Measurements from ENCODE around the gene ABCA10.
"Not testable (repeated sequence)": the region's sequence is repeated elsewhere in the genome, so short reads cannot be mapped to it uniquely, and the experiment has no call there.

ABCA10 gene

GRCh38 chr17:69198238-69198637 is 30.4 kb downstream of the ABCA10 start:
- H3K9ac ChIP-seq (ENCODE audit: low read depth in 1 of 2, low read length in 2 of 2) = no peak overlapping the region
- H3K4me1 ChIP-seq (ENCODE audit: control insufficient read depth in 2 of 2, insufficient read depth in 2 of 2, low read length in 2 of 2) = no peaks in the 10 kb centered on the region
- H3K4me3 ChIP-seq (ENCODE audit: low read length in 2 of 2) = no peak overlapping the region
- no peaks in the 10 kb centered on the region for H3K9me3 ChIP-seq (ENCODE audit: control insufficient read depth in 2 of 2, low read length in 2 of 2)
- H3K27ac ChIP-seq (ENCODE audit: low read depth in 2 of 2, low read length in 2 of 2) = no peak overlapping the region
- no peaks in the 10 kb centered on the region for H3K36me3 ChIP-seq (ENCODE audit: control insufficient read depth in 2 of 2, insufficient read depth in 2 of 2, low read length in 2 of 2)
- H3K27me3 ChIP-seq (ENCODE audit: control insufficient read depth in 2 of 2, insufficient read depth in 2 of 2, low read length in 2 of 2) = no peaks in the 10 kb centered on the region

DNA sequence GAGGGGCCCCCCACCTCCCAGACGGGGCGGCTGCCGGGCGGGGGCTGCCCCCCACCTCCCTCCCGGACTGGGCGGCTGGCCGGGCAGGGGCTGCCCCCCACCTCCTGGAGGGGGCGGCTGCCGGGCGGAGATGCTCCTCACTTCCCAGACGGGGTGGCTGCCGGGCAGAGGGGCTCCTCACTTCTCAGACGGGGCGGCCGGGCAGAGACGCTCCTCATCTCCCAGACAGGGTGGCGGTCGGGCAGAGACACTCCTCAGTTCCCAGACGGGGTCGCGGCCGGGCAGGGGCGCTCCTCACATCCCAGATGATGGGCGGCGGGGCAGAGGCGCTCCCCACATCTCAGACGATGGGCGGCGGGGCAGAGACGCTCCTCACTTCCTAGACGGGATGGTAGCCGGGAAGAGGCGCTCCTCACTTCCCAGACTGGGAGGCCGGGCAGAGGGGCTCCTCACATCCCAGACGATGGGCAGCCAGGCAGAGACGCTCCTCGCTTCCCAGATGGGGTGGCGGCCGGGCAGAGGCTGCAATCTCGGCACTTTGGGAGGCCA is 32.4 kb downstream of the ABCA10 start:
- not testable (repeated sequence) for H3K9me3 ChIP-seq (ENCODE audit: control insufficient read depth in 2 of 2, low read length in 2 of 2); H3K27me3 ChIP-seq (ENCODE audit: control insufficient read depth in 2 of 2, insufficient read depth in 2 of 2, low read length in 2 of 2); H3K36me3 ChIP-seq (ENCODE audit: control insufficient read depth in 2 of 2, insufficient read depth in 2 of 2, low read length in 2 of 2); H3K27ac ChIP-seq (ENCODE audit: low read depth in 2 of 2, low read length in 2 of 2); H3K4me1 ChIP-seq (ENCODE audit: control insufficient read depth in 2 of 2, insufficient read depth in 2 of 2, low read length in 2 of 2); H3K4me3 ChIP-seq (ENCODE audit: low read length in 2 of 2); H3K9ac ChIP-seq (ENCODE audit: low read depth in 1 of 2, low read length in 2 of 2)

DNA sequence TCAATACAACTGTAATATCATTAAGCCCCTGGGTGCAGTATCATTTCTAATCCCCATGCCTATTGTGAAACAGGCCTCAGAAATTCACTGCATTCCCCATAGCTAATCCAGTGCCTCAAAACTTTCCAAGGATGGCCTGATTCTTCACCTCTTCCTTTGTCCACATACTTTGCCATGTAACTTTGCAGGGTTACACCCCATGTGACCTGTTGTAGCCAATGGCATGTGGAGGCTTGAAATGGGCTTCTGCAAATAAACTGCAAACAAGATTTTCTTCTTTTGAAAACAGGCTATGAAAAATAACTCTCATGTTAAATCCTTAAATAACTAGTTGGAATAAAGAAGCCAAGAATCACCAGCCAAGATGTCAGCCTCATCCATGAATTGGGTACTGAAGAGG is 35.9 kb downstream of the ABCA10 start:
- Histone ChIP-seq H3K27me3 (ENCODE audit: control insufficient read depth in 2 of 2, insufficient read depth in 2 of 2, low read length in 2 of 2) (no peaks in the 10 kb centered on the region), H3K9ac (ENCODE audit: low read depth in 1 of 2, low read length in 2 of 2) (no peak overlapping the region), H3K4me1 (ENCODE audit: control insufficient read depth in 2 of 2, insufficient read depth in 2 of 2, low read length in 2 of 2) (no peaks in the 10 kb centered on the region), H3K36me3 (ENCODE audit: control insufficient read depth in 2 of 2, insufficient read depth in 2 of 2, low read length in 2 of 2) (no peaks in the 10 kb centered on the region), H3K9me3 (ENCODE audit: control insufficient read depth in 2 of 2, low read length in 2 of 2) (no peaks in the 10 kb centered on the region), H3K4me3 (ENCODE audit: low read length in 2 of 2) (no peak overlapping the region), H3K27ac (ENCODE audit: low read depth in 2 of 2, low read length in 2 of 2) (no peak overlapping the region)

DNA sequence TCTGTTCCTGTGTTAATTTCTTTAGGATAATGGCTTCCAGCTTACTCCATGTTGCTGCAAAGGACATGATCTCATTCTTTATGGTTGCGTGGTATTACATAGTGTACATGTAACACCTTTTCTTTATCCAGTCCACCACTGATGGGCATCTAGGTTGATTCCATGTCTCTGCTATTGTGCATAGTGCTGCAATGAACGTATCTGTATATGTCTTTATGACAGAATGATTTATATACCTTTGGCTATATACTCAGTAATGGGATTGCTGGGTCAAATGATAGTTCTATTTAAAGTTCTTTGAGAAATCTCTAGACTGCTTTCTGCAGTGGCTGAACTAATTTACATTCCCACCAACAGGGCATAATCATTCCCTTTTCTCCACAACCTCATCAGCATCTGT is 39.8 kb downstream of the ABCA10 start:
- H3K4me3 ChIP-seq (ENCODE audit: low read length in 2 of 2) = no peak overlapping the region
- H3K9ac ChIP-seq (ENCODE audit: low read depth in 1 of 2, low read length in 2 of 2) = no peak overlapping the region
- no peaks in the 10 kb centered on the region for H3K4me1 ChIP-seq (ENCODE audit: control insufficient read depth in 2 of 2, insufficient read depth in 2 of 2, low read length in 2 of 2)
- no peaks in the 10 kb centered on the region for H3K36me3 ChIP-seq (ENCODE audit: control insufficient read depth in 2 of 2, insufficient read depth in 2 of 2, low read length in 2 of 2)
- no peaks in the 10 kb centered on the region for H3K27me3 ChIP-seq (ENCODE audit: control insufficient read depth in 2 of 2, insufficient read depth in 2 of 2, low read length in 2 of 2)
- H3K27ac ChIP-seq (ENCODE audit: low read depth in 2 of 2, low read length in 2 of 2) = no peak overlapping the region
- no peaks in the 10 kb centered on the region for H3K9me3 ChIP-seq (ENCODE audit: control insufficient read depth in 2 of 2, low read length in 2 of 2)

- Histone ChIP-seq H3K27ac (ENCODE audit: low read depth in 2 of 2, low read length in 2 of 2) (no peak overlapping the region), H3K27me3 (ENCODE audit: control insufficient read depth in 2 of 2, insufficient read depth in 2 of 2, low read length in 2 of 2) (no peaks in the 10 kb centered on the region), H3K9me3 (ENCODE audit: control insufficient read depth in 2 of 2, low read length in 2 of 2) (no peaks in the 10 kb centered on the region), H3K36me3 (ENCODE audit: control insufficient read depth in 2 of 2, insufficient read depth in 2 of 2, low read length in 2 of 2) (no peaks in the 10 kb centered on the region), H3K9ac (ENCODE audit: low read depth in 1 of 2, low read length in 2 of 2) (no peak overlapping the region), H3K4me1 (ENCODE audit: control insufficient read depth in 2 of 2, insufficient read depth in 2 of 2, low read length in 2 of 2) (no peaks in the 10 kb centered on the region), H3K4me3 (ENCODE audit: low read length in 2 of 2) (no peak overlapping the region)
These were observed 40.6 kb downstream of the ABCA10 start for GRCh38 chr17:69188064-69188463.

DNA sequence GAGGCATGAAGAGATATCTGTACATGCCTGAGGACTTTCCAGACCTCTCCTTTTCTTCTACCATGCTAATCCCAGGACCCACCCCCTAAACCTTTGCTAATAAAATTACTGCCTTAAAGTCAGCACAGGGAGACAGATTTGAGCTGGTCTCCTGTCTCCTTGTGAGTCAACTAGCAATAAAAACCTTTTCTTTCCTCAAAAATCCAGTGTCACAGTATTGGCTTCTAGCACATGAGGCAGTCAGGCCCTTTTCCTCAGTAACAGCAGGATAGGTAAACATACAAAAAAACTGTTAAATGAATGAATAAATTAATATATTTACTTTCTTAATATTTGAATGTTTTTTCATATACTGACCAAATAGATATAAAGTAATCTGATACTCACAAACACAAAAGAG is 41.3 kb downstream of the ABCA10 start:
- no peaks in the 10 kb centered on the region for H3K36me3 ChIP-seq (ENCODE audit: control insufficient read depth in 2 of 2, insufficient read depth in 2 of 2, low read length in 2 of 2)
- H3K4me1 ChIP-seq (ENCODE audit: control insufficient read depth in 2 of 2, insufficient read depth in 2 of 2, low read length in 2 of 2) = no peaks in the 10 kb centered on the region
- H3K9me3 ChIP-seq (ENCODE audit: control insufficient read depth in 2 of 2, low read length in 2 of 2) = no peaks in the 10 kb centered on the region
- H3K4me3 ChIP-seq (ENCODE audit: low read length in 2 of 2) = no peak overlapping the region
- H3K9ac ChIP-seq (ENCODE audit: low read depth in 1 of 2, low read length in 2 of 2) = no peak overlapping the region
- no peaks in the 10 kb centered on the region for H3K27me3 ChIP-seq (ENCODE audit: control insufficient read depth in 2 of 2, insufficient read depth in 2 of 2, low read length in 2 of 2)
- no peak overlapping the region for H3K27ac ChIP-seq (ENCODE audit: low read depth in 2 of 2, low read length in 2 of 2)

GRCh38 chr17:69179227-69179952 is 49.2 kb downstream of the ABCA10 start:
- H3K9me3 ChIP-seq (ENCODE audit: control insufficient read depth in 2 of 2, low read length in 2 of 2) = no peaks in the 10 kb centered on the region
- no peak overlapping the region for H3K4me3 ChIP-seq (ENCODE audit: low read length in 2 of 2)
- no peaks in the 10 kb centered on the region for H3K27me3 ChIP-seq (ENCODE audit: control insufficient read depth in 2 of 2, insufficient read depth in 2 of 2, low read length in 2 of 2)
- H3K27ac ChIP-seq (ENCODE audit: low read depth in 2 of 2, low read length in 2 of 2) = no peak overlapping the region
- H3K9ac ChIP-seq (ENCODE audit: low read depth in 1 of 2, low read length in 2 of 2) = no peak overlapping the region
- H3K36me3 ChIP-seq (ENCODE audit: control insufficient read depth in 2 of 2, insufficient read depth in 2 of 2, low read length in 2 of 2) = no peaks in the 10 kb centered on the region
- H3K4me1 ChIP-seq (ENCODE audit: control insufficient read depth in 2 of 2, insufficient read depth in 2 of 2, low read length in 2 of 2) = no peaks in the 10 kb centered on the region

DNA sequence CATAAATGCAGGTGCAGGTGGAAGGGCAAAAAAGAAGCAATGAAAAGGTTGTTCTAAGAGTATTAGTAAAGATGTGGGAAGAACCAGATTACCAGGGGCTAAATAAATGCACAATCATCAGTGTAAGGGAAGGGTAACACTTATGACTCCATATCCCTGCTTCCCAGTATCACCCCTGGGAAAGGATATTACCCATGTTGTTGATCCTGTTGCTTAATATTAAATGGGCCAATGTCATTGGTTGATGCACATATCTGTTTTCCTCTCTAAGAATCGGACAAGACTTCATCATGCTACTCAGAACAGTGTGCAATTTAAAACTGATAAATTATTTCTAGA is 52.2 kb downstream of the ABCA10 start:
- H3K9ac ChIP-seq (ENCODE audit: low read depth in 1 of 2, low read length in 2 of 2) = no peak overlapping the region
- no peak overlapping the region for H3K4me3 ChIP-seq (ENCODE audit: low read length in 2 of 2)
- no peak overlapping the region for H3K27ac ChIP-seq (ENCODE audit: low read depth in 2 of 2, low read length in 2 of 2)
- H3K9me3 ChIP-seq (ENCODE audit: control insufficient read depth in 2 of 2, low read length in 2 of 2) = no peaks in the 10 kb centered on the region
- no peaks in the 10 kb centered on the region for H3K36me3 ChIP-seq (ENCODE audit: control insufficient read depth in 2 of 2, insufficient read depth in 2 of 2, low read length in 2 of 2)
- no peaks in the 10 kb centered on the region for H3K4me1 ChIP-seq (ENCODE audit: control insufficient read depth in 2 of 2, insufficient read depth in 2 of 2, low read length in 2 of 2)
- no peaks in the 10 kb centered on the region for H3K27me3 ChIP-seq (ENCODE audit: control insufficient read depth in 2 of 2, insufficient read depth in 2 of 2, low read length in 2 of 2)

DNA sequence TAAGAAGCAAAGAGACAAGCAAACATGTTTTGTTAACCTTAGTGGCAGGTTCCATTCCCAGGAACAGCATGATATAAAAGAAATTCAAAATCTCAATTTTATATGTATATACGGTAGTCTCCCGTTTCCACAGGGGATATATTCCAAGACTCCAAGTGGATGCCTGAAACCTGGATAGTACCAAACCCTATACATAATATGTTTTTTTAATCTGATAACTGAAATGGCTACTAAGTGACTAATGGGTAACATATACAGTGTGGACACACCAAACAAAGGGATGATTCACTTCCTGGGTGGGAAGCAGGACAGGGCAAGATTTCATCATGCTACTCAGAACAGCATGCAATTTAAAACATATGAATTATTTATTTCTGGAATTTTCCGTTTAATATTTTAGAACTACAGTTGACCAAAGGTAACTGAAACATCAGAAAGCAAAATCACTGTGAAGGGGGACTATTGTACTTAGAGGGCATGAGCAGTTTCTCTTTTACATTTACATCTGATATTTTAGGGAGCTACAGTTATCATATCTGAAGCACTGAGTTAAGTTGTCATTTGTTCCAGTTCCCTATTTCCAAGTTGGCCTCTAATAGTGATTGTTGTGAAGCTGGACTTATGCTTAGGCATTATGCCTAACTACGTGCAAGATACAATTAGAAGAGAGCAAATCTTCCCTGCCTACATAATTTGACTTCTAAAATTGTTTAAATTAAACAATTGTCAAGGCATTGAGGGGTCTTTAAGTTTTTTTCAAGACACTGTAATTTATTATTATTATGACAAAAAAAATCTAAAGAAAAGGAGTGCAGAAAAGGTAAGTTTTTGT is 52.8 kb downstream of the ABCA10 start:
- no peak overlapping the region for H3K27ac ChIP-seq (ENCODE audit: low read depth in 2 of 2, low read length in 2 of 2)
- no peaks in the 10 kb centered on the region for H3K4me1 ChIP-seq (ENCODE audit: control insufficient read depth in 2 of 2, insufficient read depth in 2 of 2, low read length in 2 of 2)
- H3K9me3 ChIP-seq (ENCODE audit: control insufficient read depth in 2 of 2, low read length in 2 of 2) = no peaks in the 10 kb centered on the region

GRCh38 chr17:69175262-69175624 is 53.4 kb downstream of the ABCA10 start:
- H3K9ac ChIP-seq (ENCODE audit: low read depth in 1 of 2, low read length in 2 of 2) = no peak overlapping the region
- no peaks in the 10 kb centered on the region for H3K4me1 ChIP-seq (ENCODE audit: control insufficient read depth in 2 of 2, insufficient read depth in 2 of 2, low read length in 2 of 2)
- no peaks in the 10 kb centered on the region for H3K27me3 ChIP-seq (ENCODE audit: control insufficient read depth in 2 of 2, insufficient read depth in 2 of 2, low read length in 2 of 2)
- H3K9me3 ChIP-seq (ENCODE audit: control insufficient read depth in 2 of 2, low read length in 2 of 2) = no peaks in the 10 kb centered on the region
- no peaks in the 10 kb centered on the region for H3K36me3 ChIP-seq (ENCODE audit: control insufficient read depth in 2 of 2, insufficient read depth in 2 of 2, low read length in 2 of 2)
- no peak overlapping the region for H3K4me3 ChIP-seq (ENCODE audit: low read length in 2 of 2)
- no peak overlapping the region for H3K27ac ChIP-seq (ENCODE audit: low read depth in 2 of 2, low read length in 2 of 2)

More for the DNA sequence above, 52.8 kb downstream of the ABCA10 start:
- Histone ChIP-seq H3K36me3 (ENCODE audit: control insufficient read depth in 2 of 2, insufficient read depth in 2 of 2, low read length in 2 of 2) (no peaks in the 10 kb centered on the region), H3K27me3 (ENCODE audit: control insufficient read depth in 2 of 2, insufficient read depth in 2 of 2, low read length in 2 of 2) (no peaks in the 10 kb centered on the region), H3K9ac (ENCODE audit: low read depth in 1 of 2, low read length in 2 of 2) (no peak overlapping the region), H3K4me3 (ENCODE audit: low read length in 2 of 2) (no peak overlapping the region)
